ENCODE results near the gene PRRT3.

Gene PRRT3

GRCh38 chr3:9918261-9919038, 33.8 kb downstream of the PRRT3 start:
- Histone ChIP-seq H3F3A (ENCODE audit: insufficient read depth) (no peaks in the 10 kb centered on the region), H3K36me3 (ENCODE audit: low read length) (no peaks in the 10 kb centered on the region), H3K4me2 (ENCODE audit: low read depth, low read length, poor library complexity, severe bottlenecking) (no peak overlapping the region), H3K9me3 (ENCODE audit: insufficient read depth, low read length) (no peaks in the 10 kb centered on the region), H3K9me2 (replicated peaks; ENCODE audit: insufficient read depth, low read length) (no peaks in the 10 kb centered on the region), H3K27ac (ENCODE audit: low read depth, low read length) (no peak overlapping the region), H3K9ac (ENCODE audit: low read length) (no peak overlapping the region), H3K79me2 (ENCODE audit: insufficient read depth, low read length) (no peaks in the 10 kb centered on the region), H3K4me3 (ENCODE audit: insufficient read depth, low read length, poor library complexity, severe bottlenecking) (no peak overlapping the region), H4K20me1 (ENCODE audit: low read depth, low read length) (no peaks in the 10 kb centered on the region), H2AFZ (ENCODE audit: low read depth, low read length, severe bottlenecking) (no peak overlapping the region), H3K27me3 (ENCODE audit: low read length) (no peaks in the 10 kb centered on the region)
- no peak for TF ChIP-seq EZH2phosphoT487 (conservative IDR thresholded peaks at IDR 0.05; ENCODE audit: low read length)
- TF ChIP-seq CTCF (IDR thresholded peaks at IDR 0.05; ENCODE audit: insufficient read depth, low read length, poor library complexity, severe bottlenecking) = no peak

GRCh38 chr3:9917820-9918219, 34.4 kb downstream of the PRRT3 start:
- H2AFZ ChIP-seq (ENCODE audit: low read depth, low read length, severe bottlenecking) = no peak overlapping the region
- H3F3A ChIP-seq (ENCODE audit: insufficient read depth) = no peaks in the 10 kb centered on the region
- H4K20me1 ChIP-seq (ENCODE audit: low read depth, low read length) = no peaks in the 10 kb centered on the region
- no peaks in the 10 kb centered on the region for H3K79me2 ChIP-seq (ENCODE audit: insufficient read depth, low read length)
- no peaks in the 10 kb centered on the region for H3K9me2 ChIP-seq (replicated peaks; ENCODE audit: insufficient read depth, low read length)
- no peak overlapping the region for H3K9ac ChIP-seq (ENCODE audit: low read length)
- H3K4me3 ChIP-seq (ENCODE audit: insufficient read depth, low read length, poor library complexity, severe bottlenecking) = no peak overlapping the region
- TF ChIP-seq EZH2phosphoT487 (conservative IDR thresholded peaks at IDR 0.05; ENCODE audit: low read length) = no peak
- TF ChIP-seq CTCF (IDR thresholded peaks at IDR 0.05; ENCODE audit: insufficient read depth, low read length, poor library complexity, severe bottlenecking) = no peak
- no peaks in the 10 kb centered on the region for H3K9me3 ChIP-seq (ENCODE audit: insufficient read depth, low read length)
- no peak overlapping the region for H3K4me2 ChIP-seq (ENCODE audit: low read depth, low read length, poor library complexity, severe bottlenecking)
- H3K27me3 ChIP-seq (ENCODE audit: low read length) = no peaks in the 10 kb centered on the region
- no peaks in the 10 kb centered on the region for H3K36me3 ChIP-seq (ENCODE audit: low read length)
- no peak overlapping the region for H3K27ac ChIP-seq (ENCODE audit: low read depth, low read length)

- Histone ChIP-seq H3K36me3 (ENCODE audit: low read length) (no peaks in the 10 kb centered on the region), H3K9me2 (replicated peaks; ENCODE audit: insufficient read depth, low read length) (no peaks in the 10 kb centered on the region), H2AFZ (ENCODE audit: low read depth, low read length, severe bottlenecking) (no peak within 1 kb of the TSS), H3K9ac (ENCODE audit: low read length) (no peak within 1 kb of the TSS), H3K27ac (ENCODE audit: low read depth, low read length) (no peak within 1 kb of the TSS), H3K4me3 (ENCODE audit: insufficient read depth, low read length, poor library complexity, severe bottlenecking) (no peak within 1 kb of the TSS), H4K20me1 (ENCODE audit: low read depth, low read length) (no peaks in the 10 kb centered on the region), H3K79me2 (ENCODE audit: insufficient read depth, low read length) (no peaks in the 10 kb centered on the region), H3K4me2 (ENCODE audit: low read depth, low read length, poor library complexity, severe bottlenecking) (peak within 1 kb of the TSS; percentile 34), H3K9me3 (ENCODE audit: insufficient read depth, low read length) (no peaks in the 10 kb centered on the region), H3F3A (ENCODE audit: insufficient read depth) (no peaks in the 10 kb centered on the region), H3K27me3 (ENCODE audit: low read length) (no peaks in the 10 kb centered on the region)
- TF ChIP-seq CTCF (IDR thresholded peaks at IDR 0.05; ENCODE audit: insufficient read depth, low read length, poor library complexity, severe bottlenecking) (no peak), EZH2phosphoT487 (conservative IDR thresholded peaks at IDR 0.05; ENCODE audit: low read length) (no peak)
These were observed 35.2 kb downstream of the PRRT3 start, which contains the start of gene IL17RC for GRCh38 chr3:9916734-9917680. TSS of gene IL17RC (plus strand) at chr3:9917098. CDS start at chr3:9917316, 218 bp downstream.
